NCI-H2081 (cell line): ENCODE results near the gene SLC6A19.

Source experiments
- DNase-seq, 2 experiments: peaks; one replicate each; lab custom pipeline; 2025; lab: John Stamatoyannopoulos, UW

The SLC6A19 gene

GRCh38 chr5:1166370-1166769 is 35.0 kb upstream of the SLC6A19 start:
- DNase-seq, result no peak

- DNase-seq, result no peak
Observed at GRCh38 chr5:1167361-1167727, 34.1 kb upstream of the SLC6A19 start.

- DNase-seq, result peak; percentile 92 to 93
Observed at GRCh38 chr5:1167728-1168709, 33.4 kb upstream of the SLC6A19 start.

- DNase-seq, result peak in 1 of 2 experiments; percentile 29
Observed at GRCh38 chr5:1168796-1169195, 32.6 kb upstream of the SLC6A19 start.

GRCh38 chr5:1169211-1170115 is 31.9 kb upstream of the SLC6A19 start:
- DNase-seq, result no peak

- no peak for DNase-seq
Observed at GRCh38 chr5:1171340-1171941, 30.0 kb upstream of the SLC6A19 start.

- no peak for DNase-seq
Observed at GRCh38 chr5:1172007-1172581, 29.3 kb upstream of the SLC6A19 start.

- no peak for DNase-seq
Observed at GRCh38 chr5:1172670-1173404, 28.6 kb upstream of the SLC6A19 start.

- DNase-seq, result no peak
Observed at GRCh38 chr5:1173485-1174070, 27.8 kb upstream of the SLC6A19 start.

- DNase-seq, result peak; percentile 71 to 77
Observed at GRCh38 chr5:1174122-1174936, 27.1 kb upstream of the SLC6A19 start.

GRCh38 chr5:1175015-1175414 is 26.4 kb upstream of the SLC6A19 start:
- no peak for DNase-seq

- DNase-seq, result no peak
Observed at GRCh38 chr5:1175801-1176472, 25.5 kb upstream of the SLC6A19 start.

GRCh38 chr5:1176473-1177391 is 24.7 kb upstream of the SLC6A19 start:
- peak in 1 of 2 experiments; percentile 51 for DNase-seq

GRCh38 chr5:1177826-1178528 is 23.4 kb upstream of the SLC6A19 start:
- no peak for DNase-seq

GRCh38 chr5:1178529-1179382 is 22.6 kb upstream of the SLC6A19 start:
- DNase-seq, result no peak

- no peak for DNase-seq
Observed at GRCh38 chr5:1179383-1179715, 22.0 kb upstream of the SLC6A19 start.

- DNase-seq, result no peak
Observed at GRCh38 chr5:1180096-1180495, 21.3 kb upstream of the SLC6A19 start.
